LNCaP clone FGC (cell line): ENCODE data around the gene SLC12A4.
"Not testable (repeated sequence)": the region's sequence is repeated elsewhere in the genome, so short reads cannot be mapped to it uniquely, and the experiment has no call there.

Source experiments
- DNase-seq: peaks from one replicate; pipeline ENCODE4 v3.0.0-alpha.2; 2011; ENCODE audit warnings: low read depth
- H3K4me3 ChIP-seq: 2 replicates; pipeline ENCODE4 v1.5.1; 2011; ENCODE audit warnings: mild to moderate bottlenecking, low read depth, low read length, control low read depth
- CTCF ChIP-seq: IDR thresholded peaks from 2 replicates; pipeline ENCODE4 v1.5.1; 2012; ENCODE audit warnings: mild to moderate bottlenecking; ENCODE audit not compliant: control insufficient read depth, insufficient read depth; ENCODE audit errors: extremely low read depth

The SLC12A4 gene

GRCh38 chr16:67915831-67916723 lies 52.4 kb downstream of the SLC12A4 start:
- DNase-seq: peak; percentile 73
- no peak overlapping the region for H3K4me3 ChIP-seq
- no peak for TF ChIP-seq CTCF

GRCh38 chr16:67915496-67915769 lies 53.0 kb downstream of the SLC12A4 start:
- not testable (repeated sequence) for H3K4me3 ChIP-seq, DNase-seq

- DNase-seq: no peak
- H3K4me3 ChIP-seq: no peak overlapping the region
- no peak for TF ChIP-seq CTCF
Observed at GRCh38 chr16:67914758-67915495, 53.5 kb downstream of the SLC12A4 start.

GRCh38 chr16:67910158-67910557 lies 58.3 kb downstream of the SLC12A4 start:
- TF ChIP-seq CTCF: no peak
- no peak overlapping the region for H3K4me3 ChIP-seq
- no peak for DNase-seq

- no peak for TF ChIP-seq CTCF
- H3K4me3 ChIP-seq: no peak overlapping the region
- no peak for DNase-seq
Observed at GRCh38 chr16:67909056-67909742, 59.2 kb downstream of the SLC12A4 start.

- H3K4me3 ChIP-seq: no peak overlapping the region
- TF ChIP-seq CTCF: no peak
- no peak for DNase-seq
Observed at GRCh38 chr16:67907397-67908180, 60.8 kb downstream of the SLC12A4 start.
